Measurements from ENCODE around the gene CD81. TPM values are rescaled to one million over a fixed set of nuclear protein-coding genes. Genes with fewer than 3 reads are reported as not detected.
"Not testable (repeated sequence)": the region's sequence is repeated elsewhere in the genome, so short reads cannot be mapped to it uniquely, and the experiment has no call there.

The CD81 gene
- total RNA-seq, 2 donors from 2014 or later, result 498 to 842 TPM

DNA sequence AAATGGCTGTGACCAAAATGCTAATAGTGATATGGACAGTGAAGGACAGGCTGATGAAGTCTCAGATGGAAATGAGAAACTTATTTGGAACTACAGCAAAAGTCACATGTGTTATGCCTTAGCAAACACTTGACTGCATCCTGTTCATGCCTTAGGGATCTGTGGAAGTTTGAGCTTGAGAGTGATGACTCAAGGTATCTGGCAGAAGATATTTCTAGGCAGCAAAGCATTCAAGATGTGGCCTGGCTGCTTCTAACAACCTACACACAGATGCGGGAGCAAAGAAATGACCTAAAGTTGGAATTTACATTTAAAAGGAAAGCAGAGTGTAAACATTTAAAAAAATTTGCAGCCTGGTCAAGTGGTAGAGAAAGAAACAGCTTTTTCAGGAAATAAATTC lies 28.1 kb upstream of the CD81 start:
- no peaks in the 10 kb centered on the region for H3K36me3 ChIP-seq
- ATAC-seq (ENCODE audit: insufficient number of reproducible peaks, low FRiP score, low read depth) (no peak), DNase-seq (ENCODE audit: low spot score) (no peak)
- TF ChIP-seq, protein P1, sequence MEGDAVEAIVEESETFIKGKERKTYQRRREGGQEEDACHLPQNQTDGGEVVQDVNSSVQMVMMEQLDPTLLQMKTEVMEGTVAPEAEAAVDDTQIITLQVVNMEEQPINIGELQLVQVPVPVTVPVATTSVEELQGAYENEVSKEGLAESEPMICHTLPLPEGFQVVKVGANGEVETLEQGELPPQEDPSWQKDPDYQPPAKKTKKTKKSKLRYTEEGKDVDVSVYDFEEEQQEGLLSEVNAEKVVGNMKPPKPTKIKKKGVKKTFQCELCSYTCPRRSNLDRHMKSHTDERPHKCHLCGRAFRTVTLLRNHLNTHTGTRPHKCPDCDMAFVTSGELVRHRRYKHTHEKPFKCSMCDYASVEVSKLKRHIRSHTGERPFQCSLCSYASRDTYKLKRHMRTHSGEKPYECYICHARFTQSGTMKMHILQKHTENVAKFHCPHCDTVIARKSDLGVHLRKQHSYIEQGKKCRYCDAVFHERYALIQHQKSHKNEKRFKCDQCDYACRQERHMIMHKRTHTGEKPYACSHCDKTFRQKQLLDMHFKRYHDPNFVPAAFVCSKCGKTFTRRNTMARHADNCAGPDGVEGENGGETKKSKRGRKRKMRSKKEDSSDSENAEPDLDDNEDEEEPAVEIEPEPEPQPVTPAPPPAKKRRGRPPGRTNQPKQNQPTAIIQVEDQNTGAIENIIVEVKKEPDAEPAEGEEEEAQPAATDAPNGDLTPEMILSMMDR (IDR thresholded peaks at IDR 0.05), result no peak
- no peaks in the 10 kb centered on the region for H3K27me3 ChIP-seq (replicated peaks; ENCODE audit: insufficient read depth)
- H3K4me3 ChIP-seq, result no peak overlapping the region
- H3K27ac ChIP-seq, result no peak overlapping the region
- no peaks in the 10 kb centered on the region for H3K4me1 ChIP-seq (ENCODE audit: control insufficient read depth in 1 of 2, low read depth in 2 of 2)
- H3K9me3 ChIP-seq, result peaks cover 7% of the 10 kb centered on the region

DNA sequence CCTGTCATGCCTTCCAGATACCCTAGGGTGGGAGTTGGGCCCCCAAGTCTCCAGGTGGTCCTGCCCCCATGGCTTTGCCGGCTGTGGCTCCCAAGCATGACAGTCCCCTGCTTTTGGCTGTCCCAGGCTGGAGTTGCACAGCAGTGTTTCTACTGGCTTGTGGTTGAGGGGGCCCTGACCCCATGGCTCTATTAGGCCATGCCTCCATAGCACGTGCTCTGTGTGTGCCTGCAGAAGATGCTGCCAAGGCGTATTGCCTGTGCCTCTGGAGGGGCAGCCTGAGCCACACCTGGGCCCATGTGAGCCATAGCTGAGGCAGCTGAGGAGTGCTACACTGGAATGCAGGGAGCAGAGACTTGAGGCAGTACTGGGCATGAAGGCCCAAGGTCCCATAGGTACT lies 25.4 kb upstream of the CD81 start:
- Histone ChIP-seq H3K27me3 (replicated peaks; ENCODE audit: insufficient read depth) (no peaks in the 10 kb centered on the region), H3K4me3 (no peak overlapping the region), H3K9me3 (peaks cover 7% of the 10 kb centered on the region), H3K36me3 (no peaks in the 10 kb centered on the region), H3K4me1 (ENCODE audit: control insufficient read depth in 1 of 2, low read depth in 2 of 2) (no peaks in the 10 kb centered on the region), H3K27ac (no peak overlapping the region)
- ATAC-seq (ENCODE audit: insufficient number of reproducible peaks, low FRiP score, low read depth) (no peak), DNase-seq (ENCODE audit: low spot score) (no peak)
- TF ChIP-seq, protein P1 (IDR thresholded peaks at IDR 0.05), result no peak

DNA sequence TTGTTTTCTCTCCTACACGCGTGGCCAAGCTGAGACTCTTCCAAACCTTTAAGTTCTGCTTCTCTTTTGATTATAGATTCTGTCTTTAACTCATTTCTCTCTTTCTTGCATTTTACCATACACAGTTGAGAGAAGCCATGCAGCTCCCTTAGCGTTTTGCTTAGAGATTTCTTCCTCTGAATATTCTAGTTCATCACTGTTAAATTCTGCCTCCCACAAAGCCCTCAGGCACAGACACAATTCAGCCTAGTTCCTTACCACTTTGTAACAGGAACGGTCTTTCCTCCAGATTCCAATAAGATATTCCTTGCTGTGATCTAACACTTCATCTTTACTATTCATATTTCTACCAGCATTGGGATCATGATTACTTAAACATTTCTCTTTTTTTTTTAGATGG lies 24.7 kb upstream of the CD81 start:
- TF ChIP-seq, protein P1 (IDR thresholded peaks at IDR 0.05), result no peak
- Histone ChIP-seq H3K4me1 (ENCODE audit: control insufficient read depth in 1 of 2, low read depth in 2 of 2) (no peaks in the 10 kb centered on the region), H3K36me3 (no peaks in the 10 kb centered on the region), H3K9me3 (peaks cover 7% of the 10 kb centered on the region), H3K4me3 (no peak overlapping the region), H3K27ac (no peak overlapping the region), H3K27me3 (replicated peaks; ENCODE audit: insufficient read depth) (no peaks in the 10 kb centered on the region)
- DNase-seq (ENCODE audit: low spot score) (no peak), ATAC-seq (ENCODE audit: insufficient number of reproducible peaks, low FRiP score, low read depth) (no peak)

DNA sequence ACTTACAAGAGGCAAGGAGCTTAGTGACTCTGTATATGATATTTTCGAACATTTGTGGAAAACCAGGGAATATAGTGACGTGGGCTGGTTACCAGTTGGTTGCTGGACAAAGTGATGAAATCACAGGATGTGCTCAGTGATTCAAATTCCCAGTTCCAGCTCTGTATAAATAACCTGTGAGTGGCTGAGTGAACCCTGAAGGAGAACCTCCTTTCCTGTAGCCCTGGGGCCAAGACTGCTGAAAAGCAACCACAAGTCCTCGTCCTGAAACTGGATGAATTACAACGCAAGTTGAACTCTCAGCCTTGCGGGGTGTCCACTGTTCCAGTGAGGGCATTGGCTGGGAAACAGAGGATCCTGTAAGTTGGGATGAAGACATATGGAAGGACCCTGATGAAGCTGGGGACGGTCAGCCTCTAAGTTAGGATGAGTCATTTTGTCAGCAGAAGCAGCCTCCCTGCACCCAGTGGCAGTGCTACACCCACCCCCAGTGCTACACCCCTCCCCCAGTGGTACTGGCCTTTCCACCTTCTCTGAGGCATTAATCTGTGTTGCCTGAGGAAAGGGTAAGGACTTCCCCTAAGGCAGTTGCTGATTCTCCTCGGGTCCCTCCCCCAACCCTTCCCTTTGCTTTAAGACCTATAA lies 22.0 kb upstream of the CD81 start:
- DNase-seq (ENCODE audit: low spot score) (no peak), ATAC-seq (ENCODE audit: insufficient number of reproducible peaks, low FRiP score, low read depth) (peak; percentile 7)
- TF ChIP-seq, protein P1 (IDR thresholded peaks at IDR 0.05), result no peak
- Histone ChIP-seq H3K27ac (no peak overlapping the region), H3K9me3 (no peaks in the 10 kb centered on the region), H3K27me3 (replicated peaks; ENCODE audit: insufficient read depth) (no peaks in the 10 kb centered on the region), H3K36me3 (no peaks in the 10 kb centered on the region), H3K4me1 (ENCODE audit: control insufficient read depth in 1 of 2, low read depth in 2 of 2) (no peaks in the 10 kb centered on the region), H3K4me3 (no peak overlapping the region)

DNA sequence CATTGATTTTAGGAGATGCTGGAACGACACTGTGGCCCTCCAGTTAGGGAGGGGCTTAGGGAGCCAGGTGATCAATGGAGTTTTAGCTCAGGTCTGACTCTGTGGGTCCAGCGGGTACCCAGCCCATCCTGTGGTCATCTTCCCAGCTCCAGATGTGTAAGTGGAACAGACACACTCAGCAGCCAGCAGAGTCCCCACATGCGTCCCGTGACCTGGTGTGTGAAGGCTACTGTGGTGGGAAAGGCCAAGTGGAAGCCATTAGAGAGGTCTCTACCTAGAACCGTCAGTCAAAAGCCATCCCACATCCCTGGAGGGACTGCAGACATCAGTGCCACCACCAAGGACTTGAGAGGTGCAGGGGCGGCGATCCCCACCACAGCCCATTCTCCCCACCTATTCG lies 19.9 kb upstream of the CD81 start:
- TF ChIP-seq, protein P1 (IDR thresholded peaks at IDR 0.05), result no peak
- no peaks in the 10 kb centered on the region for H3K4me1 ChIP-seq (ENCODE audit: control insufficient read depth in 1 of 2, low read depth in 2 of 2)
- DNase-seq (ENCODE audit: low spot score) (no peak), ATAC-seq (ENCODE audit: insufficient number of reproducible peaks, low FRiP score, low read depth) (no peak)
- H3K9me3 ChIP-seq, result no peaks in the 10 kb centered on the region
- H3K36me3 ChIP-seq, result no peaks in the 10 kb centered on the region
- H3K27ac ChIP-seq, result no peak overlapping the region
- H3K4me3 ChIP-seq, result no peak overlapping the region
- no peaks in the 10 kb centered on the region for H3K27me3 ChIP-seq (replicated peaks; ENCODE audit: insufficient read depth)

DNA sequence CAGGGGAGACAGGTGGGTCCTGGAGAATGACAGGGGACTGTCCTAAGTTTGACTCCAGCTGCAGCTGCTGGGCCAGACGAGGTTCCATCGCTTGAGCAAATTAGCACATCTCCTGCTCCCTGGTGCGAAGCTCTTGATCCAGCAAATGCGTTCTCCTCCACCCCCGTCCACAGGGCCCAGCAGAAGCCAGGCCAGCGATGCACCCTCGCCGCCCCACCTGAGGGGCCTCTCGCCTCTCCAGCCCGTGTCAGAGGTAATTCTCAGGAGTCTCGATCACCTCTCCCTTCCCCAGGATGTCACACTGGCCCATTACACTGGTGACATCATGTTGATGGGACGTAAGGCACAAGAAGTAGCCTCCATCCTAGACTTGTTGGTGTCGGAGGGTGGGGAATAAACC lies 19.5 kb upstream of the CD81 start:
- ATAC-seq (ENCODE audit: insufficient number of reproducible peaks, low FRiP score, low read depth); H3K4me1 ChIP-seq (ENCODE audit: control insufficient read depth in 1 of 2, low read depth in 2 of 2); H3K27me3 ChIP-seq (replicated peaks; ENCODE audit: insufficient read depth); H3K4me3 ChIP-seq; H3K27ac ChIP-seq; H3K9me3 ChIP-seq; DNase-seq (ENCODE audit: low spot score); H3K36me3 ChIP-seq: not testable (repeated sequence)

All from thoracic aorta (tissue), 2 donors.